Measurements from ENCODE around the gene ASF1A. TPM values are rescaled to one million over a fixed set of nuclear protein-coding genes. Genes with fewer than 3 reads are reported as not detected.

Gene ASF1A
- total and polyA plus RNA-seq, 9 of the 15 experiments (the other 6 are each of a cell fraction or from before 2014, with no cell fraction given) = 31.5 to 45.3 (median 34.8) TPM

DNA sequence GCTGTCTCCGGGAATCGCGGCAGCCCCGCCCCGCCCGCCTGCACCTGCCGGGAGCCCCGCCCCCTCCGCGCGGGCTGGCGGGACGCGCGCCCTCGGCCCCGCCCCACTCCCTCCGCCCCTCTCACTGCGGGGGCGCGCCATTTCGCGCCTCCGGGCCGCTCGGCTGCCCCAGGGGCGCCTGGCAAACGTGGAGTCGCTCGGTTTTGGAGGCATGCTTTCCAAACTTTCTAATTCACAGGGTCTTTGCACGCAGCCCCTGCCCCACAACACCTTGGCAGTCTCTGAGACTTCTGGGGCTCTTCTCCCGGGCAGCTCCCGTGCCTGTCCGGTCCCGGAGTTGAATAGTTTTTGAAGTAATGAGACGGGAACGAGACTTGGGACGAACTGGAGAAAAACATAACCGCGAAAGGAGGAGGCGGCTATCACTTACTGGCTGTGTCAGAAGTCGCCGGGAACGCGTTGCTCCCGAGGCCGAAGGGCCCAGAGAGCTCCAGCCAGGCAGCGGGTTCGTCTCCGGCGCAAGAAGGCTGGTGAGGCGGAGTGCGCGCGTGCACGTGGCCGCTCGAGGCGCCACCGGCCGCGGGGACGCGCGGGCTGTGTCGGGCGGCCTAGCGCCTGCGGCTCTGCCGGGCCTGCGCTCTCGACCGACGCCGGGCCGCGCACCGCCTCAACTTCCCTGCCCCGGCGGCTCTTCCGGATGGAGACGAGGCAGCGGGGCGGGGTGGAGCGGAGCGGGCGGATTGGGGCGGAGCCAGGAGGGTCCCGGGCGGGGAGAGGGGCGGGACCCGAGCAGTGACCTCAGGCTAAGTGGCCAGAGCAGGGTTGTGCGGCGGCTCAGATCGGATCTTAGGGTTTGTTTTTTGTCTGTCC, 40.7 kb downstream of the ASF1A start, which contains the start of gene MCM9 (continued):
- TF ChIP-seq, protein P1, sequence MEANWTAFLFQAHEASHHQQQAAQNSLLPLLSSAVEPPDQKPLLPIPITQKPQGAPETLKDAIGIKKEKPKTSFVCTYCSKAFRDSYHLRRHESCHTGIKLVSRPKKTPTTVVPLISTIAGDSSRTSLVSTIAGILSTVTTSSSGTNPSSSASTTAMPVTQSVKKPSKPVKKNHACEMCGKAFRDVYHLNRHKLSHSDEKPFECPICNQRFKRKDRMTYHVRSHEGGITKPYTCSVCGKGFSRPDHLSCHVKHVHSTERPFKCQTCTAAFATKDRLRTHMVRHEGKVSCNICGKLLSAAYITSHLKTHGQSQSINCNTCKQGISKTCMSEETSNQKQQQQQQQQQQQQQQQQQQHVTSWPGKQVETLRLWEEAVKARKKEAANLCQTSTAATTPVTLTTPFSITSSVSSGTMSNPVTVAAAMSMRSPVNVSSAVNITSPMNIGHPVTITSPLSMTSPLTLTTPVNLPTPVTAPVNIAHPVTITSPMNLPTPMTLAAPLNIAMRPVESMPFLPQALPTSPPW (CRISPR knock-in tag; IDR thresholded peaks at IDR 0.05) = peak; percentile 94
- TF ChIP-seq STAG1 (CRISPR knock-in tag; IDR thresholded peaks at IDR 0.05; ENCODE audit: borderline replicate concordance) (no peak), SP1 (CRISPR knock-in tag; IDR thresholded peaks at IDR 0.05) (peak; percentile 73), KAT2B (IDR thresholded peaks at IDR 0.05; ENCODE audit: low read depth, low read length) (no peak), SNRNP70 (optimal IDR thresholded peaks at IDR 0.05; ENCODE audit: low read depth, low read length) (no peak), POLR2B (IDR thresholded peaks at IDR 0.05; ENCODE audit: low read depth, partially characterized antibody) (peak; percentile 72), TAF7 (tag; IDR thresholded peaks at IDR 0.05) (no peak), ZNF121 (CRISPR knock-in tag; conservative IDR thresholded peaks at IDR 0.05) (no peak), ZNF165 (CRISPR knock-in tag; IDR thresholded peaks at IDR 0.05; ENCODE audit: borderline replicate concordance) (no peak), NCOA2 (IDR thresholded peaks at IDR 0.05; ENCODE audit: partially characterized antibody in 2 of 2) (no peak), RBM22 (IDR thresholded peaks at IDR 0.05; ENCODE audit: low read depth, low read length, poor library complexity, severe bottlenecking) (no peak), TFAM (CRISPR knock-in tag; conservative IDR thresholded peaks at IDR 0.05) (no peak), ZNF174 (CRISPR knock-in tag; IDR thresholded peaks at IDR 0.05) (no peak), RBBP5 (IDR thresholded peaks at IDR 0.05; ENCODE audit: borderline replicate concordance, insufficient read depth, low read length, poor library complexity, severe bottlenecking) (peak; percentile 84), SETDB1 (IDR thresholded peaks at IDR 0.05; ENCODE audit: low read length) (no peak), NR2C1 (IDR thresholded peaks at IDR 0.05) (no peak), NR2C1 (tag; IDR thresholded peaks at IDR 0.05) (no peak), ZEB2 (IDR thresholded peaks at IDR 0.05) (no peak), POLR2H (tag; IDR thresholded peaks at IDR 0.05; ENCODE audit: low read depth) (peak; percentile 61), EP400 (IDR thresholded peaks at IDR 0.05) (peak; percentile 84), RFX7 (CRISPR knock-in tag; IDR thresholded peaks at IDR 0.05) (no peak), ZBTB8A (IDR thresholded peaks at IDR 0.05; ENCODE audit: partially characterized antibody) (no peak)
- TF ChIP-seq, protein P2, sequence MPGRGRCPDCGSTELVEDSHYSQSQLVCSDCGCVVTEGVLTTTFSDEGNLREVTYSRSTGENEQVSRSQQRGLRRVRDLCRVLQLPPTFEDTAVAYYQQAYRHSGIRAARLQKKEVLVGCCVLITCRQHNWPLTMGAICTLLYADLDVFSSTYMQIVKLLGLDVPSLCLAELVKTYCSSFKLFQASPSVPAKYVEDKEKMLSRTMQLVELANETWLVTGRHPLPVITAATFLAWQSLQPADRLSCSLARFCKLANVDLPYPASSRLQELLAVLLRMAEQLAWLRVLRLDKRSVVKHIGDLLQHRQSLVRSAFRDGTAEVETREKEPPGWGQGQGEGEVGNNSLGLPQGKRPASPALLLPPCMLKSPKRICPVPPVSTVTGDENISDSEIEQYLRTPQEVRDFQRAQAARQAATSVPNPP (IDR thresholded peaks at IDR 0.05; ENCODE audit: borderline replicate concordance, insufficient read depth, insufficient read length) = no peak
- TF ChIP-seq, protein P3, sequence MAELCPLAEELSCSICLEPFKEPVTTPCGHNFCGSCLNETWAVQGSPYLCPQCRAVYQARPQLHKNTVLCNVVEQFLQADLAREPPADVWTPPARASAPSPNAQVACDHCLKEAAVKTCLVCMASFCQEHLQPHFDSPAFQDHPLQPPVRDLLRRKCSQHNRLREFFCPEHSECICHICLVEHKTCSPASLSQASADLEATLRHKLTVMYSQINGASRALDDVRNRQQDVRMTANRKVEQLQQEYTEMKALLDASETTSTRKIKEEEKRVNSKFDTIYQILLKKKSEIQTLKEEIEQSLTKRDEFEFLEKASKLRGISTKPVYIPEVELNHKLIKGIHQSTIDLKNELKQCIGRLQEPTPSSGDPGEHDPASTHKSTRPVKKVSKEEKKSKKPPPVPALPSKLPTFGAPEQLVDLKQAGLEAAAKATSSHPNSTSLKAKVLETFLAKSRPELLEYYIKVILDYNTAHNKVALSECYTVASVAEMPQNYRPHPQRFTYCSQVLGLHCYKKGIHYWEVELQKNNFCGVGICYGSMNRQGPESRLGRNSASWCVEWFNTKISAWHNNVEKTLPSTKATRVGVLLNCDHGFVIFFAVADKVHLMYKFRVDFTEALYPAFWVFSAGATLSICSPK (IDR thresholded peaks at IDR 0.05; ENCODE audit: borderline replicate concordance) = no peak
- TF ChIP-seq, protein P4, sequence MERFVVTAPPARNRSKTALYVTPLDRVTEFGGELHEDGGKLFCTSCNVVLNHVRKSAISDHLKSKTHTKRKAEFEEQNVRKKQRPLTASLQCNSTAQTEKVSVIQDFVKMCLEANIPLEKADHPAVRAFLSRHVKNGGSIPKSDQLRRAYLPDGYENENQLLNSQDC (CRISPR knock-in tag; IDR thresholded peaks at IDR 0.05) = no peak
